ENCODE data around the gene ANKRD63. TPM values are rescaled to one million over a fixed set of nuclear protein-coding genes. Genes with fewer than 3 reads are reported as not detected.

ANKRD63 gene
- total and polyA plus RNA-seq, 2 donors, result not detected

GRCh38 chr15:40271685-40272484 is 11.0 kb downstream of the ANKRD63 start:
- H3K36me3 ChIP-seq (ENCODE audit: control insufficient read depth in 2 of 2, insufficient read depth in 2 of 2, low read length in 1 of 2), result no peaks in the 10 kb centered on the region
- WGBS, result 97% methylated on average over 25 of the region's 25 CpGs

DNA sequence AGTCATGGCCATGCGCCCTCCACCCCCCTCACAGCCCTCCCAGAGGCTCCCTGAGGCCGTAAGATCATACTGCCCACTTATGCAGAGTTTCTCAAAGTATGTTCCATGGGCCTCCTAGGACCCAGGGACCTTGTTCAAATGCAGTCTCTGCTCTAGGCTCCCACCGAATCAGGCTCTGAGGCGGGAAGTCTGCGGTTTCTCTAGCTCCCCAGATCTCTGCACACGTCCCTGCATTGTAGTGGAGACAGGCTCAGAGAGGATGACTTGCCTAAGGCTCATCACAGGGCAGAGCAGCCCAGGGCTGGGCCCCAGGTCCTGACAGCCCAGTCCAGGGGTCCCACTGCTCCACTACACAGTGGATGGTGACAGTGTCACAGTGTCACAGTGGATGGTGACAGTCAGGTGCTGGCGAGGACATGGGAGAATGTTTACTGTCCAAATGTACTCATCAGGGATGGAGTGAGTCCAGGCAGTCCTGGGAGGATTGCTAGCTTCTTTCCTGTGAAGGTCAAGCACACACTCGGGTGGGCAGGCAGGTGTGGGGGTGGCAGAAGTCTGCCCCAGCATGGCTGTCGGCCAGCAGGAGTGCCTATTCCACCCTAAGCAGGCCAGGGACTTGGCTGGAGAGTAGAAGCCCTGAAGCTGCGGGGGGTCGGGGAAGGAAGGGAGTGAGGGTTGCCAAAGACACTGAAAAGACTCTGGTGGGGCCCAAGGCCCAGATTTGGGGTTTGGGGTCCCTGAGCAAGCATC is 12.4 kb downstream of the ANKRD63 start:
- H3K4me3 ChIP-seq (ENCODE audit: low read length in 2 of 2), result no peak overlapping the region
- no peak overlapping the region for H3K27ac ChIP-seq (ENCODE audit: low read depth in 1 of 2, low read length in 1 of 2)
- no peaks in the 10 kb centered on the region for H3K9me3 ChIP-seq (ENCODE audit: control insufficient read depth in 2 of 2, insufficient read depth in 1 of 2, low read length in 1 of 2)
- DNase-seq (ENCODE audit: low read depth in 6 of 9, low spot score in 9 of 9), result peak in 1 of 9 donors; percentile 31
- 92% methylated on average over 11 of the region's 11 CpGs for WGBS
- H3K27me3 ChIP-seq (ENCODE audit: control insufficient read depth in 2 of 2, insufficient read depth in 1 of 2, low read length in 1 of 2), result no peaks in the 10 kb centered on the region
- H3K4me1 ChIP-seq (ENCODE audit: control insufficient read depth in 2 of 2, insufficient read depth in 2 of 2, low read length in 2 of 2), result no peaks in the 10 kb centered on the region
- H3K36me3 ChIP-seq (ENCODE audit: control insufficient read depth in 2 of 2, insufficient read depth in 2 of 2, low read length in 1 of 2), result no peaks in the 10 kb centered on the region

More at GRCh38 chr15:40271685-40272484, 11.0 kb downstream of the ANKRD63 start:
- no peak overlapping the region for H3K27ac ChIP-seq (ENCODE audit: low read depth in 1 of 2, low read length in 1 of 2)
- DNase-seq (ENCODE audit: low read depth in 6 of 9, low spot score in 9 of 9), result no peak
- H3K4me1 ChIP-seq (ENCODE audit: control insufficient read depth in 2 of 2, insufficient read depth in 2 of 2, low read length in 2 of 2), result peaks cover 0 to 2% of the 10 kb centered on the region in 2 donors
- peaks cover 0 to 12% of the 10 kb centered on the region in 2 donors for H3K27me3 ChIP-seq (ENCODE audit: control insufficient read depth in 2 of 2, insufficient read depth in 1 of 2, low read length in 1 of 2)
- H3K9me3 ChIP-seq (ENCODE audit: control insufficient read depth in 2 of 2, insufficient read depth in 1 of 2, low read length in 1 of 2), result no peaks in the 10 kb centered on the region
- H3K4me3 ChIP-seq (ENCODE audit: low read length in 2 of 2), result no peak overlapping the region

- H3K36me3 ChIP-seq (ENCODE audit: control insufficient read depth in 2 of 2, insufficient read depth in 2 of 2, low read length in 1 of 2), result no peaks in the 10 kb centered on the region
- no peak for DNase-seq (ENCODE audit: low read depth in 6 of 9, low spot score in 9 of 9)
- no peak overlapping the region for H3K27ac ChIP-seq (ENCODE audit: low read depth in 1 of 2, low read length in 1 of 2)
- 81% methylated on average over 4 of the region's 4 CpGs for WGBS
- no peaks in the 10 kb centered on the region for H3K27me3 ChIP-seq (ENCODE audit: control insufficient read depth in 2 of 2, insufficient read depth in 1 of 2, low read length in 1 of 2)
- H3K9me3 ChIP-seq (ENCODE audit: control insufficient read depth in 2 of 2, insufficient read depth in 1 of 2, low read length in 1 of 2), result no peaks in the 10 kb centered on the region
- H3K4me1 ChIP-seq (ENCODE audit: control insufficient read depth in 2 of 2, insufficient read depth in 2 of 2, low read length in 2 of 2), result no peaks in the 10 kb centered on the region
- H3K4me3 ChIP-seq (ENCODE audit: low read length in 2 of 2), result no peak overlapping the region
These were observed 13.3 kb downstream of the ANKRD63 start for GRCh38 chr15:40269604-40270003.

GRCh38 chr15:40267670-40268069 is 15.2 kb downstream of the ANKRD63 start:
- Histone ChIP-seq H3K36me3 (ENCODE audit: control insufficient read depth in 2 of 2, insufficient read depth in 2 of 2, low read length in 1 of 2) (no peaks in the 10 kb centered on the region), H3K4me1 (ENCODE audit: control insufficient read depth in 2 of 2, insufficient read depth in 2 of 2, low read length in 2 of 2) (no peaks in the 10 kb centered on the region), H3K27me3 (ENCODE audit: control insufficient read depth in 2 of 2, insufficient read depth in 1 of 2, low read length in 1 of 2) (no peaks in the 10 kb centered on the region), H3K4me3 (ENCODE audit: low read length in 2 of 2) (no peak overlapping the region), H3K9me3 (ENCODE audit: control insufficient read depth in 2 of 2, insufficient read depth in 1 of 2, low read length in 1 of 2) (no peaks in the 10 kb centered on the region), H3K27ac (ENCODE audit: low read depth in 1 of 2, low read length in 1 of 2) (no peak overlapping the region)
- no peak for DNase-seq (ENCODE audit: low read depth in 6 of 9, low spot score in 9 of 9)
- WGBS, result 94% methylated on average over 4 of the region's 4 CpGs

DNA sequence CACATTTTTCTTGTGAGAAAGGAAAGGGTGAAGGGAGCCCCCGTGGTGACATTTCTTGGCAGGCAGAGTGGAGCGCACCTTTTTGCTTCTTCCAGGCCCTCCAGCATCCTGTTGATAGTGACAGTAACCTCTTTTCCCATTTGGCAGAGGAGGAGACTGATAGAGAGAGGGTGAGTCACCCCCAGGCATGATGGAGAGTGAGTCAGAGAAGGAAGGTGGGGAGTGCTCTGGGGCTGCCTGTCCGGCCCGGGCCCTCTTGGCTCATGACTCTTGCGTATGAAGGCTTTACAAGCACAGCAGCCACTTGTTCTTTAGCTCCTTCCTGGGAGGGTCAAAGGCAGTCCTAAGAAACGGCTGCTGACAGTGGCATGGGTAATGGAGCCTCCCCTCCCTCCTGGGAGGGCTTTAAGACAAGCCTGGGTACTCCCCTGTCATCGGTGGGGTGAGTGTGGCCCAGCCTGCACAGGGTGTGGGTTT is 16.0 kb downstream of the ANKRD63 start:
- no peaks in the 10 kb centered on the region for H3K27me3 ChIP-seq (ENCODE audit: control insufficient read depth in 2 of 2, insufficient read depth in 1 of 2, low read length in 1 of 2)
- H3K36me3 ChIP-seq (ENCODE audit: control insufficient read depth in 2 of 2, insufficient read depth in 2 of 2, low read length in 1 of 2), result no peaks in the 10 kb centered on the region
- no peak overlapping the region for H3K27ac ChIP-seq (ENCODE audit: low read depth in 1 of 2, low read length in 1 of 2)
- no peak overlapping the region for H3K4me3 ChIP-seq (ENCODE audit: low read length in 2 of 2)
- H3K4me1 ChIP-seq (ENCODE audit: control insufficient read depth in 2 of 2, insufficient read depth in 2 of 2, low read length in 2 of 2), result no peaks in the 10 kb centered on the region
- WGBS, result 93% methylated on average over 7 of the region's 7 CpGs
- DNase-seq (ENCODE audit: low read depth in 6 of 9, low spot score in 9 of 9), result no peak
- H3K9me3 ChIP-seq (ENCODE audit: control insufficient read depth in 2 of 2, insufficient read depth in 1 of 2, low read length in 1 of 2), result no peaks in the 10 kb centered on the region

- Histone ChIP-seq H3K9me3 (ENCODE audit: control insufficient read depth in 2 of 2, insufficient read depth in 1 of 2, low read length in 1 of 2) (no peaks in the 10 kb centered on the region), H3K27me3 (ENCODE audit: control insufficient read depth in 2 of 2, insufficient read depth in 1 of 2, low read length in 1 of 2) (no peaks in the 10 kb centered on the region), H3K36me3 (ENCODE audit: control insufficient read depth in 2 of 2, insufficient read depth in 2 of 2, low read length in 1 of 2) (no peaks in the 10 kb centered on the region), H3K4me1 (ENCODE audit: control insufficient read depth in 2 of 2, insufficient read depth in 2 of 2, low read length in 2 of 2) (no peaks in the 10 kb centered on the region), H3K4me3 (ENCODE audit: low read length in 2 of 2) (no peak overlapping the region), H3K27ac (ENCODE audit: low read depth in 1 of 2, low read length in 1 of 2) (no peak overlapping the region)
- DNase-seq (ENCODE audit: low read depth in 6 of 9, low spot score in 9 of 9), result no peak
- 97% methylated on average over 20 of the region's 20 CpGs for WGBS
These were observed 17.0 kb downstream of the ANKRD63 start for GRCh38 chr15:40265875-40266274.

DNA sequence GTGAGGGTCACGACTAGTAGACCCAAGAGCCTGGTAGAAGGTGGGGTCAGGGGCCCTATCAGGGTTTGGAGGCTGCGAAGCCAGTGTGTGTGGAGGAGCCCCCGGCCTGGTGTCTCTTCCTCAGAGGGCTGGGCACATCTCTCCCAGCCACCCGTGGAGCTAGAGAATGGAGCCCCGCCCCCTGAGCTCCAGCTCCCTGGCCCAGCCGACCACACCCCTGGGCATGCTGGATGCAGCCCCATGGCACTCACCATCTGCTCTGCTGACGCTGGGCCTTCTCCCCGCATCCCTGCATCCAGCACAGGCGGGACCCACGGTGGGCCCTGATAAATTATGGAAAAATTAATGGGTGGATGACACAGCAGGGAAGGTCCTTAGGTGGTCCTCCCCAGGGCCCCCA is 17.5 kb downstream of the ANKRD63 start:
- Histone ChIP-seq H3K36me3 (ENCODE audit: control insufficient read depth in 2 of 2, insufficient read depth in 2 of 2, low read length in 1 of 2) (no peaks in the 10 kb centered on the region), H3K9me3 (ENCODE audit: control insufficient read depth in 2 of 2, insufficient read depth in 1 of 2, low read length in 1 of 2) (no peaks in the 10 kb centered on the region), H3K27me3 (ENCODE audit: control insufficient read depth in 2 of 2, insufficient read depth in 1 of 2, low read length in 1 of 2) (no peaks in the 10 kb centered on the region), H3K4me1 (ENCODE audit: control insufficient read depth in 2 of 2, insufficient read depth in 2 of 2, low read length in 2 of 2) (no peaks in the 10 kb centered on the region), H3K27ac (ENCODE audit: low read depth in 1 of 2, low read length in 1 of 2) (no peak overlapping the region), H3K4me3 (ENCODE audit: low read length in 2 of 2) (no peak overlapping the region)
- DNase-seq (ENCODE audit: low read depth in 6 of 9, low spot score in 9 of 9), result no peak
- WGBS, result 95% methylated on average over 10 of the region's 10 CpGs

DNA sequence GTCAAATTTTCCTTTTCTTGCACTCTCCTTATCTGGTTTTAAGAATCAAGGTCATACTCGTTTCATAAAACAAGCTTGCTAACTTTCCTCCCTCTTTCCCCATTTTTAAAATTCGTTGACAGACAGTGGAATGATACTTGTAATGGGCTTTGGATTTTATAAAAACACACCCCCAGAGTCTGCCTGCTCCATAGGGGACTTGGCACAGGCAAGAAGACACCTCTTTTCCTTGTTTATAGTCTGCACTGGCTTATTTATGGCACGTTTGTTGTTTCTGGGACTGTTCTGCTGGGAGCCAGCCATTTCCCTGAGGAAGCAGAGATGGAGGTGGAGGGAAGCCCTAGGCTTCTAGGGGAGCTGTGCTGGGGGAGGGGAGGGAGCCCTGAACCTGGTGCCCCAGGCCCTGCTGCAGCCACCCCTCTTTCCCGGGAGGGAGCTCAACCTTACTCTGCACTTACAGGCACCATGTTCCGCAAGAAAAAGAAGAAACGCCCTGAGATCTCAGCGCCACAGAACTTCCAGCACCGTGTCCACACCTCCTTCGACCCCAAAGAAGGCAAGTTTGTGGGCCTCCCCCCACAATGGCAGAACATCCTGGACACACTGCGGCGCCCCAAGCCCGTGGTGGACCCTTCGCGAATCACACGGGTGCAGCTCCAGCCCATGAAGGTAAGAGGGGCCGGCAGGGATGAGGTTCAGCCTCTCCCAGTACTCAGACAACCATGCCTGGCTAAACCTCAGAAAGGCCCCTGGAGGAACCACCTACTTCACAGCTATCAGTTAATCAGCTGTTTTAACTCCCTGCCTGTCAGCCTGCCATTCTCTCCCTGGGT is 18.3 kb downstream of the ANKRD63 start:
- H3K9me3 ChIP-seq (ENCODE audit: control insufficient read depth in 2 of 2, insufficient read depth in 1 of 2, low read length in 1 of 2), result no peaks in the 10 kb centered on the region
- H3K27ac ChIP-seq (ENCODE audit: low read depth in 1 of 2, low read length in 1 of 2), result no peak overlapping the region
- no peak for DNase-seq (ENCODE audit: low read depth in 6 of 9, low spot score in 9 of 9)
- H3K27me3 ChIP-seq (ENCODE audit: control insufficient read depth in 2 of 2, insufficient read depth in 1 of 2, low read length in 1 of 2), result peaks cover 0 to 2% of the 10 kb centered on the region in 2 donors
- no peaks in the 10 kb centered on the region for H3K36me3 ChIP-seq (ENCODE audit: control insufficient read depth in 2 of 2, insufficient read depth in 2 of 2, low read length in 1 of 2)
- no peaks in the 10 kb centered on the region for H3K4me1 ChIP-seq (ENCODE audit: control insufficient read depth in 2 of 2, insufficient read depth in 2 of 2, low read length in 2 of 2)
- H3K4me3 ChIP-seq (ENCODE audit: low read length in 2 of 2), result no peak overlapping the region
- WGBS, result 95% methylated on average over 16 of the region's 16 CpGs

Data from thymus (tissue), 11 donors.